H1 (cell line): Measurements from ENCODE around the gene PURA. TPM values are rescaled to one million over a fixed set of nuclear protein-coding genes. Genes with fewer than 3 reads are reported as not detected.

Experiments used
- ASH2L ChIP-seq: fragments of 200-600, 300-600 bp; sonication (generic); IDR thresholded peaks from one replicate; pipeline ENCODE4 v1.7.1; 2017; ENCODE audit warnings: low read length
- ATF2 ChIP-seq: IDR thresholded peaks from 2 replicates; pipeline ENCODE4 v1.6.1; 2012; ENCODE audit warnings: low read length, inconsistent platforms
- CREB1 ChIP-seq: IDR thresholded peaks from 2 replicates; pipeline ENCODE4 v1.6.1; 2012; ENCODE audit warnings: inconsistent platforms
- EGR1 ChIP-seq: IDR thresholded peaks from 2 replicates; pipeline ENCODE4 v1.6.1; 2011; ENCODE audit warnings: low read depth, low read length, borderline replicate concordance
- JUN ChIP-seq: IDR thresholded peaks from 2 replicates; pipeline ENCODE4 v1.6.1; 2011; ENCODE audit warnings: low read depth, mild to moderate bottlenecking, improper control_type of control experiment, low read length
- JUND ChIP-seq: IDR thresholded peaks from 2 replicates; pipeline ENCODE4 v1.6.1; 2011; ENCODE audit warnings: mild to moderate bottlenecking, improper control_type of control experiment, low read length
- KDM5A ChIP-seq: fragments of 200-600 bp; IDR thresholded peaks from 2 replicates; pipeline ENCODE4 v1.7.1; 2012; ENCODE audit warnings: mild to moderate bottlenecking, low read length, inconsistent platforms, mixed read lengths
- MAFK ChIP-seq: IDR thresholded peaks from 2 replicates; pipeline ENCODE4 v1.6.1; 2012; ENCODE audit warnings: low read depth, mild to moderate bottlenecking, improper control_type of control experiment, low read length
- NANOG ChIP-seq: IDR thresholded peaks from 2 replicates; pipeline ENCODE4 v1.6.1; 2011; ENCODE audit warnings: low read length, low read depth, mild to moderate bottlenecking, inconsistent platforms; ENCODE audit not compliant: insufficient read depth, poor library complexity, severe bottlenecking
- NRF1 ChIP-seq: IDR thresholded peaks from 2 replicates; pipeline ENCODE4 v1.6.1; 2011; ENCODE audit warnings: mild to moderate bottlenecking, low read depth, low read length, improper control_type of control experiment
- RXRA ChIP-seq: IDR thresholded peaks from 2 replicates; pipeline ENCODE4 v1.6.1; 2011; ENCODE audit warnings: low read depth, mild to moderate bottlenecking, low read length, moderate library complexity; ENCODE audit not compliant: insufficient read depth
- SP1 ChIP-seq: IDR thresholded peaks from 2 replicates; pipeline ENCODE4 v1.6.1; 2011; ENCODE audit warnings: low read depth, low read length
- SUZ12 ChIP-seq: fragments of 200-600 bp; sonication (generic); IDR thresholded peaks from 2 replicates; pipeline ENCODE4 v1.6.1; 2012; ENCODE audit warnings: mild to moderate bottlenecking, inconsistent platforms, low read length, moderate library complexity, mixed read lengths
- TAF1 ChIP-seq: IDR thresholded peaks from 2 replicates; pipeline ENCODE4 v1.6.1; 2011; ENCODE audit warnings: mild to moderate bottlenecking, low read depth, low read length
- ZNF274 ChIP-seq: IDR thresholded peaks from 2 replicates; pipeline ENCODE4 v1.7.0; 2012; ENCODE audit warnings: low read length, borderline replicate concordance; ENCODE audit errors: extremely low read depth
- polyA plus RNA-seq, 7 experiments: library from polyadenylated mRNA; depleted of rRNA in 3 of 7; stranded (reverse) in 5 of 7; unstranded in 2 of 7; fragments of >200 nt in 5 of 7; fragments of 200-250 nt in 2 of 7; gene quantifications; 1 replicate in 5 of 7; 2 replicates in 1 of 7; 4 replicates in 1 of 7; pipeline versions ENCODE4 v1.2.1 to v1.2.3, GENCODE V29; 2011 to 2013; ENCODE audit warnings: missing spikeins in 2 of 7, mixed read lengths in 2 of 7
- total RNA-seq: library from RNA; stranded (reverse); fragmentation: NEBNext Ultra II Directional; extraction: Animal tissue kit (Norgen Biotek cat#: 25700); gene quantifications from 2 replicates; pipeline ENCODE4 v1.2.1, GENCODE V29; 2021

The PURA gene
- total and polyA plus RNA-seq, 2 of the 8 experiments (the other 6 are each of a cell fraction or from before 2014, with no cell fraction given) = 0.98 to 2.1 TPM

DNA sequence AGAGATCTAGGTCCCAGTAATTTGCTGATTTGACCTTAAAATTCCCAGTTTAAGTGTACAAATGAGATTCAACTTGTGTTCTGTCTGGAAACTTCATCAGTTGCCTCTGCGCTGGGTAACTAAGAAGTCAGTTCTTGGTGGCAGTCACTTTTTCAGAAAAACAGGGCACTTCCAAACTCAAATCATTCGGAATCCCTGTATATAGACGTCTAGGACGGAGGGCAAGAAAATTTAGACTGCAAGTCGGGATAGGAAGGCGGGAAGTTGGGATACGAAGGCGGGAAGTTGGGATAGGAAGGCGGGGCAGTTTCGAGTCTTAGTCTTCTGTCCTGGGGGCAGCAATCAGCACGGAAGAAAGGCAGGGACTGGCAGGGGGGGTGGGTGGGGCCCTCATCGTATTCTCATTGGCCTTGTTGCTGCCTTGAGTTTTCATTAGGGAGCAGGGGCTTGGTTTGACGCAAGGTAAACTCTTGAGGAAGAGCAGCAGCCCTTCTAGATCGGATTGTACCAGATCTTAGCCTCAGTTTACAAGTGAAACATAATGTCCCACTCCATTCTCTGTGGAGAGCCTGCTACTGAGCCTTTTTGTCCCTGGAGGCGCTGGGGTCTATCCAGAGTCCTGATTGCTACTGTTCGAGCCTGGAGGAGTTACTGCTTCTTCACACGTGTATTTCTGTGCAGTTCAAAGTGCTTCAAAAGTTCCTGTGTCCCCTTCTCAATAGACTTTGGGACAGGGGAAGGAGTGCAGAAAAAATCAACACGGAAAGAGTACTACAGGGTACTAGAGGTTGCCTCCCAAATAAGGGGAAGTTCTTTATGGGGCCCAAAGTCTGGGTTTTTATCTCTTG, 2.7 kb upstream of the PURA start (continued):
- no peak for TF ChIP-seq NANOG
- no peak for TF ChIP-seq NRF1
- TF ChIP-seq ZNF274 = no peak
- no peak for TF ChIP-seq KDM5A
- TF ChIP-seq RXRA = no peak
- no peak for TF ChIP-seq MAFK
- no peak for TF ChIP-seq EGR1
- TF ChIP-seq ATF2 = no peak
- no peak for TF ChIP-seq TAF1
- TF ChIP-seq JUN = no peak
- TF ChIP-seq ASH2L = no peak
- TF ChIP-seq CREB1 = no peak
- TF ChIP-seq JUND = no peak
- TF ChIP-seq SP1 = no peak
- peak; percentile 12; the same call in 1 of the 2 replicates for TF ChIP-seq SUZ12
